ENCODE measurements around the gene MON2. TPM values are rescaled to one million over a fixed set of nuclear protein-coding genes. Genes with fewer than 3 reads are reported as not detected.
A peak's percentile ranks its signal among the peaks of the same experiment; 100 is the strongest.
"Not testable (repeated sequence)": the region's sequence is repeated elsewhere in the genome, so short reads cannot be mapped to it uniquely, and the experiment has no call there.

MON2 gene
- 26.4 TPM for total RNA-seq
- long read RNA-seq, full-length matches to known transcripts: 4 of 18 reads
- long read RNA-seq, partial matches to known transcripts: 7 of 18 reads
- long read RNA-seq, other reads (novel, unspliced or antisense): 7 of 18 reads

GRCh38 chr12:62466594-62467491 lies at the start of gene MON2:
Gene MON2 (plus strand): TSS chr12:62466826. CDS start chr12:62467208, 382 bp downstream.
- peak; percentile 95 for DNase-seq (ENCODE audit: low spot score)
- intact Hi-C loops (cut with DNase I): loop anchor here (5.0 kb wide), 1 partner anchor 205 kb away; the partner anchor contains the start of gene USP15

GRCh38 chr12:62426089-62426488 lies 40.5 kb upstream of the MON2 start:
- no peak for DNase-seq (ENCODE audit: low spot score)
- intact Hi-C loops (cut with DNase I): no loop called here

GRCh38 chr12:62429457-62429856 lies 37.2 kb upstream of the MON2 start:
- DNase-seq (ENCODE audit: low spot score): no peak
- intact Hi-C loops (cut with DNase I): no loop called here

- no peak for DNase-seq (ENCODE audit: low spot score)
- intact Hi-C loops (cut with DNase I): loop anchor here (5.0 kb wide), 1 partner anchor 363 kb away; no protein-coding TSS in a partner anchor
Observed at GRCh38 chr12:62434494-62435302, 31.9 kb upstream of the MON2 start.

GRCh38 chr12:62435303-62436163 lies 31.1 kb upstream of the MON2 start:
- DNase-seq (ENCODE audit: low spot score): peak; percentile 74
- intact Hi-C loops (cut with DNase I): loop anchor here (5.0 kb wide), 1 partner anchor 362 kb away; no protein-coding TSS in a partner anchor

- intact Hi-C loops (cut with DNase I): loop anchor here (5.0 kb wide), 1 partner anchor 361 kb away; no protein-coding TSS in a partner anchor
- DNase-seq (ENCODE audit: low spot score): no peak
Observed at GRCh38 chr12:62436164-62436503, 30.5 kb upstream of the MON2 start.

- DNase-seq (ENCODE audit: low spot score): no peak
- intact Hi-C loops (cut with DNase I): loop anchor here (5.0 kb wide), 1 partner anchor 359 kb away; no protein-coding TSS in a partner anchor
Observed at GRCh38 chr12:62438098-62438692, 28.4 kb upstream of the MON2 start.

GRCh38 chr12:62446754-62447452 lies 19.7 kb upstream of the MON2 start:
- intact Hi-C loops (cut with DNase I): no loop called here
- no peak for DNase-seq (ENCODE audit: low spot score)

GRCh38 chr12:62448436-62448835 lies 18.2 kb upstream of the MON2 start:
- intact Hi-C loops (cut with DNase I): no loop called here
- no peak for DNase-seq (ENCODE audit: low spot score)

GRCh38 chr12:62455429-62455828 lies 11.2 kb upstream of the MON2 start:
- DNase-seq (ENCODE audit: low spot score): not testable (repeated sequence)

GRCh38 chr12:62458626-62459025 lies 8.0 kb upstream of the MON2 start:
- intact Hi-C loops (cut with DNase I): no loop called here
- no peak for DNase-seq (ENCODE audit: low spot score)

More at GRCh38 chr12:62455429-62455828, 11.2 kb upstream of the MON2 start:
- intact Hi-C loops (cut with DNase I): not testable (repeated sequence)

GRCh38 chr12:62459976-62460375 lies 6.7 kb upstream of the MON2 start:
- intact Hi-C loops (cut with DNase I): no loop called here
- no peak for DNase-seq (ENCODE audit: low spot score)

GRCh38 chr12:62461171-62461837 lies 5.3 kb upstream of the MON2 start:
- intact Hi-C loops (cut with DNase I); DNase-seq (ENCODE audit: low spot score): not testable (repeated sequence)

GRCh38 chr12:62463252-62463651 lies 3.4 kb upstream of the MON2 start:
- DNase-seq (ENCODE audit: low spot score); intact Hi-C loops (cut with DNase I): not testable (repeated sequence)

- no peak for DNase-seq (ENCODE audit: low spot score)
- intact Hi-C loops (cut with DNase I): loop anchor here (5.0 kb wide), 1 partner anchor 204 kb away; the partner anchor contains the start of gene USP15
Observed at GRCh38 chr12:62466018-62466593, 520 bp upstream of the MON2 start.

- no peak for DNase-seq (ENCODE audit: low spot score)
- intact Hi-C loops (cut with DNase I): loop anchor here (5.0 kb wide), 1 partner anchor 206 kb away; the partner anchor contains the start of gene USP15
Observed at GRCh38 chr12:62468397-62468796, 1.8 kb downstream of the MON2 start.

- intact Hi-C loops (cut with DNase I): loop anchor here (5.0 kb wide), 1 partner anchor 207 kb away; the partner anchor contains the start of gene USP15
- no peak for DNase-seq (ENCODE audit: low spot score)
Observed at GRCh38 chr12:62468935-62469334, 2.3 kb downstream of the MON2 start.
